Measurements from ENCODE around the gene ARHGEF12. TPM values are rescaled to one million over a fixed set of nuclear protein-coding genes. Genes with fewer than 3 reads are reported as not detected.

Gene ARHGEF12
- total and polyA plus RNA-seq, 2 experiments from 2014 or later, result 9.0 to 38.9 TPM

- peaks cover 10% of the 10 kb centered on the region; the same call in 1 of the 2 replicates for H3F3A ChIP-seq (replicated peaks; ENCODE audit: low read depth)
- no peaks in the 10 kb centered on the region for H3K36me3 ChIP-seq (ENCODE audit: insufficient read depth)
- H3K79me2 ChIP-seq (replicated peaks; ENCODE audit: insufficient read depth), result peaks cover 7% of the 10 kb centered on the region; the same call in 1 of the 2 replicates
- Mint-ChIP-seq H3K9me3 (no peaks in the 10 kb centered on the region), H3K36me3 (ENCODE audit: low read depth) (peaks cover 8% of the 10 kb centered on the region; the same call in 2 of the 3 replicates), H3K27ac (no peak overlapping the region), H3K4me3 (peak overlapping the region; percentile 85), H3K4me1 (peaks cover 12% of the 10 kb centered on the region), H3K27me3 (ENCODE audit: insufficient read depth, low read depth, poor library complexity) (peaks cover 5% of the 10 kb centered on the region)
- H2AFZ ChIP-seq, result no peak overlapping the region
- H3K4me3 ChIP-seq, result no peak overlapping the region
- peaks cover 7% of the 10 kb centered on the region for H3K4me1 ChIP-seq (ENCODE audit: insufficient read depth)
- H3K27ac ChIP-seq (ENCODE audit: low read depth), result no peak overlapping the region
- H4K20me1 ChIP-seq (replicated peaks; ENCODE audit: insufficient read depth), result peaks cover 3% of the 10 kb centered on the region; the same call in 1 of the 2 replicates
- TF ChIP-seq ZNF114 (CRISPR knock-in tag; IDR thresholded peaks at IDR 0.05) (no peak), NANOG (IDR thresholded peaks at IDR 0.05; ENCODE audit: borderline replicate concordance) (no peak), STAT1 (IDR thresholded peaks at IDR 0.05; ENCODE audit: unreplicated experiment) (no peak)
- peaks cover 24% of the 10 kb centered on the region; the same call in 1 of the 2 replicates for H3K27me3 ChIP-seq (ENCODE audit: insufficient read depth)
- H3K4me2 ChIP-seq, result no peak overlapping the region; the same call in 1 of the 2 replicates
- H3K9me2 ChIP-seq (ENCODE audit: insufficient read depth), result no peaks in the 10 kb centered on the region
- ATAC-seq (no peak), DNase-seq (ENCODE audit: low spot score) (no peak)
Observed at GRCh38 chr11:120326845-120327281, 9.3 kb upstream of the ARHGEF12 start.

GRCh38 chr11:120327311-120327710, 8.9 kb upstream of the ARHGEF12 start:
- Mint-ChIP-seq H3K27ac (no peak overlapping the region), H3K27me3 (ENCODE audit: insufficient read depth, low read depth, poor library complexity) (peaks cover 5% of the 10 kb centered on the region), H3K4me1 (peaks cover 12% of the 10 kb centered on the region), H3K4me3 (no peak overlapping the region), H3K9me3 (no peaks in the 10 kb centered on the region), H3K36me3 (ENCODE audit: low read depth) (peaks cover 8% of the 10 kb centered on the region; the same call in 2 of the 3 replicates)
- Histone ChIP-seq H3K36me3 (ENCODE audit: insufficient read depth) (no peaks in the 10 kb centered on the region), H3K79me2 (replicated peaks; ENCODE audit: insufficient read depth) (peaks cover 7% of the 10 kb centered on the region; the same call in 1 of the 2 replicates), H3F3A (replicated peaks; ENCODE audit: low read depth) (peaks cover 10% of the 10 kb centered on the region; the same call in 1 of the 2 replicates), H2AFZ (no peak overlapping the region), H3K27me3 (ENCODE audit: insufficient read depth) (peaks cover 24% of the 10 kb centered on the region; the same call in 1 of the 2 replicates), H3K4me1 (ENCODE audit: insufficient read depth) (peaks cover 7% of the 10 kb centered on the region), H3K4me2 (no peak overlapping the region), H4K20me1 (replicated peaks; ENCODE audit: insufficient read depth) (peaks cover 3% of the 10 kb centered on the region; the same call in 1 of the 2 replicates), H3K9me2 (ENCODE audit: insufficient read depth) (no peaks in the 10 kb centered on the region), H3K4me3 (no peak overlapping the region), H3K27ac (ENCODE audit: low read depth) (no peak overlapping the region)
- DNase-seq (ENCODE audit: low spot score), result no peak
- ATAC-seq, result no peak
- TF ChIP-seq CREB1 (CRISPR knock-in tag; IDR thresholded peaks at IDR 0.05; ENCODE audit: low read depth) (no peak), STAT1 (IDR thresholded peaks at IDR 0.05; ENCODE audit: unreplicated experiment) (no peak), EZH2phosphoT487 (IDR thresholded peaks at IDR 0.05; ENCODE audit: unreplicated experiment) (no peak), REST (IDR thresholded peaks at IDR 0.05; ENCODE audit: unreplicated experiment) (no peak), ZNF331 (CRISPR knock-in tag; IDR thresholded peaks at IDR 0.05; ENCODE audit: low read depth) (no peak)
